ENCODE results near the gene CYLD.

CYLD gene

GRCh38 chr16:50838885-50839284 is 97.0 kb downstream of the CYLD start:
- DNase-seq (ENCODE audit: extremely low read depth, low read depth), result no peak
- TF ChIP-seq, protein P1, sequence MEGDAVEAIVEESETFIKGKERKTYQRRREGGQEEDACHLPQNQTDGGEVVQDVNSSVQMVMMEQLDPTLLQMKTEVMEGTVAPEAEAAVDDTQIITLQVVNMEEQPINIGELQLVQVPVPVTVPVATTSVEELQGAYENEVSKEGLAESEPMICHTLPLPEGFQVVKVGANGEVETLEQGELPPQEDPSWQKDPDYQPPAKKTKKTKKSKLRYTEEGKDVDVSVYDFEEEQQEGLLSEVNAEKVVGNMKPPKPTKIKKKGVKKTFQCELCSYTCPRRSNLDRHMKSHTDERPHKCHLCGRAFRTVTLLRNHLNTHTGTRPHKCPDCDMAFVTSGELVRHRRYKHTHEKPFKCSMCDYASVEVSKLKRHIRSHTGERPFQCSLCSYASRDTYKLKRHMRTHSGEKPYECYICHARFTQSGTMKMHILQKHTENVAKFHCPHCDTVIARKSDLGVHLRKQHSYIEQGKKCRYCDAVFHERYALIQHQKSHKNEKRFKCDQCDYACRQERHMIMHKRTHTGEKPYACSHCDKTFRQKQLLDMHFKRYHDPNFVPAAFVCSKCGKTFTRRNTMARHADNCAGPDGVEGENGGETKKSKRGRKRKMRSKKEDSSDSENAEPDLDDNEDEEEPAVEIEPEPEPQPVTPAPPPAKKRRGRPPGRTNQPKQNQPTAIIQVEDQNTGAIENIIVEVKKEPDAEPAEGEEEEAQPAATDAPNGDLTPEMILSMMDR (IDR thresholded peaks at IDR 0.05; ENCODE audit: low read depth, low read length, missing control alignments), result no peak
- no peak overlapping the region for H3K4me3 ChIP-seq (replicated peaks; ENCODE audit: low read depth, low read length)

DNA sequence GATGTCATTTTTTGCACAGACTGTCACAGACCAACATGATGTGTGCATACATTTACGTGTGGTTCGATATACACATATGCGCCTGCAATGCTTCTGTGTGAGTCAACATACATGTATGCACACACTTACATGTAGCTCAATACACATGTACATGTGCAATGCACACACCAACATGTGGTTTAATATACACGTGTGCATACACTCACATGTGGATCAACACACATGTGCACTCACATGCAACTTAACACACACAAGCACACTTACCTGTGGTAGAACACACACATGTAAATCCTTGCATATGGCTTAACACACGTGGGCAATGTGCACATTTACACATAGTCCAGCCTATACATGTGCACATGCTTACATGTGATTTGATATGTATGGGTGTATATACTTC is 97.5 kb downstream of the CYLD start:
- DNase-seq (ENCODE audit: extremely low read depth, low read depth), result no peak
- no peak overlapping the region for H3K4me3 ChIP-seq (replicated peaks; ENCODE audit: low read depth, low read length)
- TF ChIP-seq, protein P1 (IDR thresholded peaks at IDR 0.05; ENCODE audit: low read depth, low read length, missing control alignments), result no peak

- H3K4me3 ChIP-seq (replicated peaks; ENCODE audit: low read depth, low read length), result no peak overlapping the region
- TF ChIP-seq, protein P1 (IDR thresholded peaks at IDR 0.05; ENCODE audit: low read depth, low read length, missing control alignments), result no peak
- no peak for DNase-seq (ENCODE audit: extremely low read depth, low read depth)
Measured at GRCh38 chr16:50839920-50840729, 98.2 kb downstream of the CYLD start.

GRCh38 chr16:50841081-50841886 is 99.4 kb downstream of the CYLD start:
- no peak overlapping the region for H3K4me3 ChIP-seq (replicated peaks; ENCODE audit: low read depth, low read length)
- TF ChIP-seq, protein P1 (IDR thresholded peaks at IDR 0.05; ENCODE audit: low read depth, low read length, missing control alignments), result no peak
- DNase-seq (ENCODE audit: extremely low read depth, low read depth), result no peak

DNA sequence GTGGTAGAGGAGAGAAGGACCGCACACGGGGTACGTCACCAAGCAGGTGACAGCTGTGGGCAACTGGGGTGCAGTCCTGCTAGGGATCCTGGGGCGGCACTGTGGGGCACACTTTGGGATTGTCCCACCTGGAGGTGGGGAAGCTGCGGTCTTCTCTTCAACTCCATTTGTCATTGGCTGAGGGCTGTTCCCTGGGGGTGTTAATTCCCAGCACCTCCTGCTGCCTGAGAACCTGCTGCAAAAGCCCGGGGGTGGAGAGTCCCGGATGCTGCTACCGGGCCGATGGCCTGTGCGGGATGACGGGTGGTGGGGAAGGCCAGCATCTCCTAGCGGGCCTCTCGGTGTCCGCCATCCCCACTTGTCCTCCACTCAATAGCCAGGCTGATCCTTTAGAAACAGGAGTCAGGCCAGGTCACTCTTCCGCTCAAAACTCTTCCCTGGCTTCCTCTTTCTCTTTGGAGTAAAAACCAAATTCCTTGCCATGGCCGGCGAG is 100.2 kb downstream of the CYLD start:
- no peak for DNase-seq (ENCODE audit: extremely low read depth, low read depth)

GRCh38 chr16:50842589-50842988 is 100.7 kb downstream of the CYLD start:
- H3K4me3 ChIP-seq (replicated peaks; ENCODE audit: low read depth, low read length), result no peak overlapping the region
- DNase-seq (ENCODE audit: extremely low read depth, low read depth), result no peak
- TF ChIP-seq, protein P1 (IDR thresholded peaks at IDR 0.05; ENCODE audit: low read depth, low read length, missing control alignments), result no peak

More for the DNA sequence above, 100.2 kb downstream of the CYLD start:
- H3K4me3 ChIP-seq (replicated peaks; ENCODE audit: low read depth, low read length), result no peak overlapping the region
- TF ChIP-seq, protein P1 (IDR thresholded peaks at IDR 0.05; ENCODE audit: low read depth, low read length, missing control alignments), result no peak

Data from HFF-Myc (cell line).